IPS-20b (cell line): ENCODE data around the gene CELA3A.
"Not testable (repeated sequence)": the region's sequence is repeated elsewhere in the genome, so short reads cannot be mapped to it uniquely, and the experiment has no call there.

Experiments
- H3K27ac ChIP-seq: one replicate; pipeline ENCODE4 v1.5.1; 2013; ENCODE audit warnings: low read length
- H3K27me3 ChIP-seq: 2 replicates; pipeline ENCODE4 v1.6.1; 2013; ENCODE audit warnings: mild to moderate bottlenecking, low read length, inconsistent platforms; ENCODE audit not compliant: insufficient read depth
- H3K36me3 ChIP-seq: 2 replicates; pipeline ENCODE4 v1.6.1; 2013; ENCODE audit warnings: low read depth, mild to moderate bottlenecking, inconsistent platforms, low read length, moderate library complexity; ENCODE audit not compliant: insufficient read depth
- H3K4me1 ChIP-seq: 2 replicates; pipeline ENCODE4 v1.6.1; 2013; ENCODE audit warnings: mild to moderate bottlenecking, control low read depth, inconsistent platforms, low read length, moderate library complexity; ENCODE audit not compliant: insufficient read depth
- H3K4me3 ChIP-seq: 2 replicates; pipeline ENCODE4 v1.5.1; 2013; ENCODE audit warnings: mild to moderate bottlenecking, low read length, inconsistent platforms
- H3K9ac ChIP-seq: 2 replicates; pipeline ENCODE4 v1.6.1; 2013; ENCODE audit warnings: low read depth, mild to moderate bottlenecking, inconsistent platforms, low read length, moderate library complexity
- H3K9me3 ChIP-seq: 2 replicates; pipeline ENCODE4 v1.6.1; 2013; ENCODE audit warnings: mild to moderate bottlenecking, low read depth, low read length, inconsistent platforms; ENCODE audit not compliant: insufficient read depth

The CELA3A gene

DNA sequence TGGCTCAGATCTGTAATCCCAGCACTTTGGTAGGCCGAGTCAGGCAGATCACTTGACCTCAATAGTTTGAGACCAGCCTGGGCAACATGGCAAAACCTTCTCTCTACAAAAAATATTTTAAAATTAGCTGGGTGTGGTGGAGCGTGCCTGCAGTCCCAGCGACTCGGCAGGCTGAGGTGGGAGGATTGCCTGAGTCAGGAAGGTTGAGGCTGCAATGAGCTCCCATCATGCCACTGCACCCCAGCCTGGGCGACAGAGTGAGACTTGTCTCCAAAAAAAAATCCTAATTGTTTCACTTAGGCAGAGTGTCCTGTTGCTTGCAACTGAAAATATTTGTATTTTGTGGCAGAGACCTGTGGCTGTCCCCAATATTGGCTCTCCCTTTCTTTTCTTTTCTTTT lies 32.4 kb upstream of the CELA3A start:
- not testable (repeated sequence) for H3K36me3 ChIP-seq, H3K27me3 ChIP-seq, H3K4me1 ChIP-seq, H3K9me3 ChIP-seq, H3K27ac ChIP-seq, H3K9ac ChIP-seq, H3K4me3 ChIP-seq

DNA sequence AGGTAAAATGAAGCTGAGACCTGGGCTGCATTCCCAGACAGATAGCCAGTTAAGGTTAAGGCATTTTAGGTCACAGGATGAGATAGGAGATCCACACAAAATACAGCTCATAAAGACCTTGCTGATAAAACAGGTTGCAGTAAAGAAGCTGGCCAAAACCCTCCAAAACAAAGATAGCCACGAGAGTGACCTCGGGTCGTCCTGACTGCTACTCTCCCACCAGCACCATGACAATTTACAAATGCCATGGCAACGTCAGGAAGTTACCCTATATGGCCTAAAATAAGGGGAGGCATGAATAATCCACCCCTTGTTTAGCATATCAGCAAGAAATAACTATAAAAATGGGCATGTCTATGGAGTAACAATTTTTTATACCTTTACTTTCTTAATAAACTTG lies 30.9 kb upstream of the CELA3A start:
- H3K27ac ChIP-seq, H3K36me3 ChIP-seq: not testable (repeated sequence)

DNA sequence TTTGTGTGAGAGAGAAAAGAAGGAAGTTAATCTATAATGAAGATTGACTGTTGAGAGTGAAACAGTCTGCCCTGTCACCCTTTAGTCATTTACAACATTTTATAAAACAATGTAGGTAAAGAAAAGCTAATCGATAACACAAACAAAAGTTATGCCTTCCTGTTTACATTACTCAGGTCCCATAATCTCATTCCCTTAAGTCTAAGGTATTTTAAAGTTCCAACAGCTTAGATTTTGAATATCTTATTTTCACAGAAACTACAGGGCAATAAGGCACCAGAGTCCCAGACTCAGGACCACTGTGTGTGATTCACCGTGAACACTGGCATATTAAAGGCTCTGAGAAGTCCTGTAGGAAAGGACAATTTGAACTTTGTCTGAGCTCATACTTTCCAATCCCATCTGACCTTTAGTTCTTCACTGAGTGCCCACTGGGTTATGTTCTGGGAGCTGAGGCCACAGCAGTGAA lies 28.4 kb upstream of the CELA3A start:
- H3K27ac ChIP-seq, H3K9ac ChIP-seq: not testable (repeated sequence)

More for the DNA sequence above, 30.9 kb upstream of the CELA3A start:
- H3K4me3 ChIP-seq, H3K4me1 ChIP-seq, H3K9ac ChIP-seq, H3K27me3 ChIP-seq, H3K9me3 ChIP-seq: not testable (repeated sequence)

DNA sequence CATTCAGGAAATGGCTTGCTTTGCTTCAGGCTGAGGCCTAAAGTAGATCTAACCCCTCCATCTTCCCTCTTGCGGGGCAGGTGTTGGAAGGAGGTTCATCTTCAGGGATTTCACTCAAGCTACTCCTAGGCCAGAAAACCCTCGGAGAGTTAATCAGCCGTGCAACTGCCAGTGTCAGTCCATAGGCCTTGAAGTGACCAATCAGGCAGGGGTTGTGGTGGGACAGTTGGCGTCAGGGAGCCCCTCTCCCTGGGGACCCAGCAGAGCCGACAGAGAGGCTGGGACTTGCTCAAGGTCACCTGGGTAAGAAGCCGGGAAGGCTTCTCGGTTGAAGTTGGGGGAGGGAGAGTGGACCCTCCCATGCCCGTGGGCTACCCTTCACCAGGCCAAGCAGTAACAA lies 27.5 kb upstream of the CELA3A start:
- not testable (repeated sequence) for H3K9me3 ChIP-seq, H3K27me3 ChIP-seq, H3K9ac ChIP-seq, H3K27ac ChIP-seq, H3K4me1 ChIP-seq, H3K36me3 ChIP-seq, H3K4me3 ChIP-seq

More for the DNA sequence above, 28.4 kb upstream of the CELA3A start:
- H3K9me3 ChIP-seq, H3K27me3 ChIP-seq, H3K4me1 ChIP-seq, H3K36me3 ChIP-seq, H3K4me3 ChIP-seq: not testable (repeated sequence)

DNA sequence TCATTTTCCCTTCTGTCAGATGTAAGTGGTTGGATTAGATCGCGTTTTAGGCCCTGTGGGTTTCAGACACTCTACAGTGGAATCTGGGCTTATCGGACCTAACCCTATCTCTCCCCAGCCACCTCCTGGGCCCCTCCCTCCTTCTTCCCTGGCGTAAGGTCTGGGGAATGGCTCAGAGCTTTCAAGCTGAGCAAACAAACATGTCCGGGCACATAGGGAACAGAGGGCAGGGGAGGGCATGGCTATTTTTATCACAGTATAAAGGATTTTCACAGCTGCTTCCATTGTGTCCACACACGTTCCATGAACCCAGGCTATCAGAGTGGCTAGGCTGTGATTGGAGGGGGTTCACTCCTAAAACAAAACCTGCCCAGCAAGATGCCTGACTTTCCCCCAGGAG lies 26.8 kb upstream of the CELA3A start:
- H3K9me3 ChIP-seq, H3K4me3 ChIP-seq, H3K9ac ChIP-seq, H3K27me3 ChIP-seq, H3K27ac ChIP-seq, H3K4me1 ChIP-seq, H3K36me3 ChIP-seq: not testable (repeated sequence)

DNA sequence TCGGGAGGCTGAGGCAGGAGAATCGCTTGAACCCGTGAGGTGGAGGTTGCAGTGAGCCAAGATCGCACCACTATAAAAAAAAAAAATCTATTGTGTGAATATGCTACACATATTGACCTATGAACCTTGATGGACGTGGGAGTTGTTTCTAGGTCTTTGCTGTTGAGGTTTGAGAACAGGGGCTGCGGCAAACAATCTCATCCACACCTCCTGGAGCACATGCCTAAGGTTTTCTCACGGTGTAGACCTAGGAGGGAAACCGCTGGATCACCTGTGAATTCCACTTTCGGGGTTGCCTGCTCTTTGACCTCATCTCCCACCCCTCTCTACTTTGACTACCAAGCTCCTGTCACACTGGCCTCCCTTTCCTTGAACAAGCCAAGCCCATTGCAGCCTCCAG lies 26.2 kb upstream of the CELA3A start:
- not testable (repeated sequence) for H3K36me3 ChIP-seq, H3K4me1 ChIP-seq, H3K9ac ChIP-seq, H3K27me3 ChIP-seq, H3K9me3 ChIP-seq, H3K4me3 ChIP-seq, H3K27ac ChIP-seq

DNA sequence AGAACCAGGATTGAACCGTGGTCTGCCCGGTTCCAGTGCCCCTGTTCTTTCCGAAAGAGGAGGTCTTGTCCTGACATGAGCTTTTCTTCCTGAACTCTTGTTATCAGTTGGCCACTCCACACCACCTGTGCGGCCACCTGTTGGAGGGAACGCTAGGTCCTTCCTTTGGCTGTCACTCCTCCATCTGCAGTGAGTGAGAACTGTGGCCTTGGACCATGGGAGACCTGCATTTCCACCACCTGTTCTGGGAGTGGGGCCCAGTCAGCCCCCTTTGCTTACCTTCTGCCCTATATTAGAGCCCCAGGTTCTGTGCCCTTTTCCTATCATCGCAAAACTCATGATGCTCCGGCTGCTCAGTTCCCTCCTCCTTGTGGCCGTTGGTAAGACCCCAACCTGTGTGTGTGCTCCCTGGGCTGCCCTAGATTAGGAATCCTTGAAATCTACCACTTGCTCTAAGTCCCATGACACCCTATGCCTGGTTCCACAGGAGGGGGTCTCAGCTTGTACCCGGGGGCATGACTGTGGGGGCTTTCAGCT lies 24.7 kb upstream of the CELA3A start, which contains the start of gene CELA3B:
CELA3B (plus strand) TSS at position 320 of the 537 bp plus-strand sequence; CDS start at position 338, 18 bp downstream.
- not testable (repeated sequence) for H3K9ac ChIP-seq, H3K27ac ChIP-seq, H3K36me3 ChIP-seq, H3K4me1 ChIP-seq, H3K27me3 ChIP-seq, H3K9me3 ChIP-seq, H3K4me3 ChIP-seq

DNA sequence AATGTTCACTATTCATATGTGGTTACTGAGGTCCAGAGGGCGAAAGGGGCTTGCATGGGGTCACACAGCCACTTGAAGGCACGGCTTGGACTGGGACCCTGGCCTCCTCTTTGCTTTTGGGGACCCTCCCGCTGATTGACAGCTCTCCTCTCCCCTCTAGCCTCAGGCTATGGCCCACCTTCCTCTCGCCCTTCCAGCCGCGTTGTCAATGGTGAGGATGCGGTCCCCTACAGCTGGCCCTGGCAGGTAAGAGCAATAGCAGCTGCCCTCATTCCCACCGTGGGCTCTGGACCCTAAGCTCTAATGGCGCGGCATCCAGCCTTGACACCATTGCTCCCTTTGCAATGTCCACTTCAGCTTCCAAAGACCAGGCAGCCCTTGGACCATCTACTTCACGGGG lies 23.2 kb upstream of the CELA3A start:
- not testable (repeated sequence) for H3K27ac ChIP-seq, H3K9me3 ChIP-seq, H3K9ac ChIP-seq, H3K36me3 ChIP-seq, H3K4me3 ChIP-seq, H3K27me3 ChIP-seq, H3K4me1 ChIP-seq

DNA sequence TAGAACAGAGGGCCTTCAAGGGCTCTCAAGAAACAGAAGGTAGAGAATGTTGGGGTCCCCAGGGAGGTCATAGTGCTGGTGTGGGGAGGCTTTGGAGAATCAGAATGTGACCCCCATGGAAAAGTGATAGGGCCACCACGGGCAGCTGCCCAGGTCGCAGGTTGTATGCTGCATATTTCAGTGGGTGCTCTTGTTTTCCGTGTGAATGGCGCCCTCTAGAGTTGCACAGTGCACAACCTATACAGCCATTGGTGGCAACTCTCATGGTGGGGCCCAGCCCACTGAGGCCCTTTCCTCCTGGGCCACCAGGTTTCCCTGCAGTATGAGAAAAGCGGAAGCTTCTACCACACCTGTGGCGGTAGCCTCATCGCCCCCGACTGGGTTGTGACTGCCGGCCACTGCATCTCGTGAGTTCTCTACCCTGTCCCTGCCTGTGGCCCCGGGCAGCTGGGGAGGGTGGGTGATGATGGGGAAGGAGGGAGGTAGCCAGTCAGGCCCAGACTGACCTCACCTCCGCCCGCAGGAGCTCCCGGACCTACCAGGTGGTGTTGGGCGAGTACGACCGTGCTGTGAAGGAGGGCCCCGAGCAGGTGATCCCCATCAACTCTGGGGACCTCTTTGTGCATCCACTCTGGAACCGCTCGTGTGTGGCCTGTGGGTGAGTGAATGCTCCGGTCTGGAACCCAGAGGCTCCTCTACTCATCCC lies 20.8 kb upstream of the CELA3A start:
- H3K9ac ChIP-seq, H3K27ac ChIP-seq: not testable (repeated sequence)

DNA sequence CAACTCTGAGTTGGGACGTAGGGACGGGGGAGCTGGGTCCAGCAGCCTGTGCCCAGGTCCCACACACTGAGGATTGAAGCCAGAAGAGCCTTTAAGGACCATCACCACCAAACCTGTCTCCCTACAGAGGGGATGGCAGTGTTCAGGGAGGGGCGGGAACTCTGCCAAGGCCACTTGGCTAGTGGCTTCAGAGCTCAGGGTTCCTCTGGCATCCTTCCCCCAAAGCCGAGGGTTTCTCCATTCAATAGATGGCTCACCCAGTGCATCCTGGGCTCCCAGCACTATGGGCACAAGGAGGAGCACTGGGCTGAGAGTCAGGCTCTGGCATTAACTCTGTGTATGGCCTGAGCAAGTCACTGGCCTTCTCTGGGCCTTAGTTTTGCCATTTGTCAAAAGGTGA lies 20.2 kb upstream of the CELA3A start:
- H3K9ac ChIP-seq, H3K9me3 ChIP-seq, H3K4me3 ChIP-seq: not testable (repeated sequence)

More for the DNA sequence above, 20.8 kb upstream of the CELA3A start:
- not testable (repeated sequence) for H3K27me3 ChIP-seq, H3K36me3 ChIP-seq, H3K4me1 ChIP-seq, H3K9me3 ChIP-seq, H3K4me3 ChIP-seq

DNA sequence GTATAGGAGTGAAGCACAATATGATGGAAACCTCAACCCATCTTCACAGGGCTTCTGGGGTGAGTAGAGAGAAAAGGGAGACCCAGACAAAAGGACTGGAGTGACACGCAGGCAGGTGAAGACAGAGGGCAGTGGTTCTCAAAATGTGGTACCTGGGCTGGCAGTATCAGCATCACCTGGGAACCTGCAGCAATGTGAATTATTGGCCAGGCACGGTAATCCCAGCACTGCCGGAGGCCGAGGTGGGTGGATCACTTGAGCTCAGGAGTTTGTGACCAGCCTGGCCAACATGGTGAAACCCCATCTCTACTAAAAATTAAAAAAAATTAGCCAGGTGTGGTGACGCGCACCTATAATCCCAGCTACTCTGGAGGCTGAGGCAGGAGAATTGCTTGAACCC lies 19.3 kb upstream of the CELA3A start:
- not testable (repeated sequence) for H3K9me3 ChIP-seq, H3K36me3 ChIP-seq, H3K27ac ChIP-seq, H3K4me1 ChIP-seq, H3K4me3 ChIP-seq, H3K27me3 ChIP-seq, H3K9ac ChIP-seq

More for the DNA sequence above, 20.2 kb upstream of the CELA3A start:
- H3K36me3 ChIP-seq, H3K4me1 ChIP-seq, H3K27ac ChIP-seq, H3K27me3 ChIP-seq: not testable (repeated sequence)

DNA sequence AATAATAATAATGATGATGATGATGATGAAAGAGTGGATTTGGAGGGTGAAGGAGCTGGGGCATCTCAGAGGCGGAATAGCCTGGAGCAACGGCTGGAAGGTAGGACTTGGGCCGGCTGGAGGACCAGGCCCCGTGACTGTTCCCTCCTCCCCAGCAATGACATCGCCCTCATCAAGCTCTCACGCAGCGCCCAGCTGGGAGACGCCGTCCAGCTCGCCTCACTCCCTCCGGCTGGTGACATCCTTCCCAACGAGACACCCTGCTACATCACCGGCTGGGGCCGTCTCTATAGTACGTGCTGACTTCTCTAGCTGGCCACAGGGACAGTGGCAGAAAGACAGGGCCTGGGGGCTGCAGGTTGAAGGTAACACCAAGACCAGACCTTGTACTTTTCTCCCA lies 17.9 kb upstream of the CELA3A start:
- not testable (repeated sequence) for H3K36me3 ChIP-seq, H3K9ac ChIP-seq, H3K9me3 ChIP-seq, H3K4me1 ChIP-seq, H3K27me3 ChIP-seq, H3K4me3 ChIP-seq, H3K27ac ChIP-seq
